GM12864 (cell line): ENCODE measurements around the gene ANXA6.

ENCODE experiments used
- DNase-seq: peaks from one replicate; pipeline ENCODE4 v3.0.0-alpha.2; 2011; ENCODE audit warnings: low read depth
- H3K4me3 ChIP-seq: 2 replicates; pipeline ENCODE4 v1.5.1; 2011; ENCODE audit warnings: mild to moderate bottlenecking, low read depth, low read length, control low read depth
- CTCF ChIP-seq: IDR thresholded peaks from 2 replicates; pipeline ENCODE4 v1.5.1; 2011; ENCODE audit warnings: low read depth, mild to moderate bottlenecking, moderate library complexity, low read length, control low read depth, inconsistent platforms; ENCODE audit errors: missing control alignments

Gene ANXA6

GRCh38 chr5:151073280-151073679 is 84.3 kb downstream of the ANXA6 start:
- H3K4me3 ChIP-seq: no peak overlapping the region
- TF ChIP-seq CTCF: no peak
- DNase-seq: no peak

GRCh38 chr5:151072630-151073025 is 85.0 kb downstream of the ANXA6 start:
- no peak for TF ChIP-seq CTCF
- no peak overlapping the region for H3K4me3 ChIP-seq
- no peak for DNase-seq

GRCh38 chr5:151071848-151072629 is 85.5 kb downstream of the ANXA6 start:
- H3K4me3 ChIP-seq: no peak overlapping the region
- no peak for DNase-seq
- no peak for TF ChIP-seq CTCF

- H3K4me3 ChIP-seq: no peak overlapping the region
- TF ChIP-seq CTCF: no peak
- DNase-seq: no peak
These were observed 86.6 kb downstream of the ANXA6 start for GRCh38 chr5:151071021-151071420.

DNA sequence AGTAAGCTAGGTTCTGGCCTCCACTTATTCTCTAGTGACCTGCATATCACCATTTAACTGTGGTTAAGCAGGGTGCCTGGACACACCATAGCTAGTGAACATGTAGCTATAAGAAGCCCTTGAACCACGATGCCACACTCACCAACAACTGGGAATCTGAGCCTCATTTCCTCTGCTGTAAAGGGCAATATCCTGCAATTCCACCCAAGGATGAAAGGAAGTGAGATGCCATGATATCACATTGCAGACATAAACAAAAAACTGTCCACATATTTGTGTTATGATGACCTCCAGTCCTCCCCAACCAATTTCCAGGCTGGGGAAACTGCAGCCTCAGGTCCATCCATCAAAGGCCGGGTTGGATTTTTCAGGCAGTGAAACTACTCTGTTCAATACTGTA is 87.1 kb downstream of the ANXA6 start:
- no peak overlapping the region for H3K4me3 ChIP-seq
- no peak for DNase-seq
- no peak for TF ChIP-seq CTCF

DNA sequence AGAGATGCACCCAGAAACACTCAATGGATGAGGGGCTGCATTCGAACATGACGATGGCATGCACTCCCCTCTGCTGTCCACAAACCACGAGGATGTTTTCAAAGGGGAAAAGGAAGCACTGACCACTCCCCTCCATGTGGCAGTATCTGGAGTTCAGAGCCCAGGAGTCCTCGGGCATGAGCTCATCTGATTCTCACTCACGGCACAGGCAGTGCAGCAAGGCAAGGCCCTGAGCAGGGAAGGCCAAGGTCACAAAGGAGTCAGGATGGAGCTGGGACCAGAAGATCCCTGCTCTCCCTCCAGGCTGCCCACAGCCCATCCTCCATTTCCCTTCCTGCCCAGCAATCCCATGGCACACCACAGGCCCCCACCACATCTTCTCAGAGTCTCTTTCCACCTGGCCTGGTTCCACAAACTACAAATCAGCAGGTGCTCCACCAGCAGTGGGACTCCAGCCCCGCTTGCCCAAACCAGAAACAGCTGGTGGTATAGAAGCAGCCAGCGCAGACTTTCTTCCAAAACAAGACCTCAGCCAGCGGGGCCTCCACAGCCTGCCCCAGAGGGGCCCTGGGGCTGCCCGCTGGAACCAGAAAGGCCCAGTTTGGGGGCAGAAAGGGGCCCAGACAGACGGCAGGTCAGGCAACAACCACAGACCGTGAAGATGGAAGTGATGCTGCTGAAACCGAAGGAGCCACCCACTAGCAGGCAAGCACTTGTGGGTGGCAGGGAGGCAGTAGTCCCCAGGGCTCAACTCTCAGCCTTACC is 89.0 kb downstream of the ANXA6 start:
- no peak for DNase-seq
- no peak overlapping the region for H3K4me3 ChIP-seq
- TF ChIP-seq CTCF: no peak
